Common myeloid progenitor, CD34-positive (primary cell): Measurements from ENCODE around the gene S1PR5.

ENCODE experiments used
- CTCF ChIA-PET: fragments of 350-600 bp; sonication (Branson Sonifier 250); formaldehyde crosslinking; loops from one replicate; lab custom pipeline; 2021; ENCODE audit warnings: antibody characterized with exemption; lab: Charles Lee
- POLR2A ChIA-PET: fragments of 350-600 bp; sonication (Branson Sonifier 250); formaldehyde crosslinking; loops from one replicate; lab custom pipeline; 2021; ENCODE audit warnings: antibody characterized with exemption; lab: Charles Lee
- DNase-seq, 3 donors: peaks; one replicate each; pipeline versions ENCODE4 v3.0.0 to v3.0.0-alpha.2; 2013
- H3K27ac ChIP-seq, 2 experiments: 1 replicate in 1 of 2; 2 replicates in 1 of 2; pipeline ENCODE4 v1.7.0; 2013; ENCODE audit warnings: inconsistent platforms in 2 of 2, low read length in 2 of 2, mild to moderate bottlenecking in 2 of 2, low read depth in 1 of 2, moderate library complexity in 1 of 2; ENCODE audit not compliant: severe bottlenecking in 2 of 2, insufficient read depth in 1 of 2, poor library complexity in 1 of 2
- H3K27me3 ChIP-seq, 5 experiments: replicated peaks in 2 of 5; 1 replicate in 3 of 5; 2 replicates in 2 of 5; pipeline versions ENCODE4 v1.6.1 to v1.7.0; 2013; ENCODE audit warnings: low read length in 4 of 5, mild to moderate bottlenecking in 2 of 5, moderate library complexity in 2 of 5, inconsistent platforms in 1 of 5; ENCODE audit not compliant: insufficient read depth in 5 of 5, control insufficient read depth in 4 of 5
- H3K36me3 ChIP-seq, 4 experiments: 1 replicate in 2 of 4; 2 replicates in 2 of 4; pipeline versions ENCODE4 v1.6.1 to v1.7.0; 2013; ENCODE audit warnings: low read length in 3 of 4, control low read depth in 1 of 4, mild to moderate bottlenecking in 1 of 4; ENCODE audit not compliant: control insufficient read depth in 4 of 4, insufficient read depth in 4 of 4
- H3K4me1 ChIP-seq, 4 experiments: 1 replicate in 3 of 4; 2 replicates in 1 of 4; pipeline versions ENCODE4 v1.6.1 to v1.7.1; 2013; ENCODE audit warnings: low read length in 3 of 4, mild to moderate bottlenecking in 3 of 4, control low read depth in 1 of 4, inconsistent platforms in 1 of 4, moderate library complexity in 1 of 4; ENCODE audit not compliant: control insufficient read depth in 4 of 4, insufficient read depth in 4 of 4; ENCODE audit errors: control extremely low read depth in 1 of 4
- H3K4me3 ChIP-seq, 7 experiments: 1 replicate in 4 of 7; 2 replicates in 3 of 7; pipeline versions ENCODE4 v1.5.1 to v1.7.0; 2013; ENCODE audit warnings: mild to moderate bottlenecking in 7 of 7, low read length in 6 of 7, moderate library complexity in 6 of 7, inconsistent platforms in 2 of 7, low read depth in 2 of 7, control low read depth in 1 of 7; ENCODE audit not compliant: insufficient read depth in 4 of 7, control insufficient read depth in 1 of 7; ENCODE audit errors: extremely low read depth in 1 of 7
- H3K9me3 ChIP-seq, 5 experiments: 1 replicate in 4 of 5; 2 replicates in 1 of 5; pipeline versions ENCODE4 v1.6.1 to v1.7.1; 2013; ENCODE audit warnings: low read length in 4 of 5, mild to moderate bottlenecking in 2 of 5, inconsistent platforms in 1 of 5, low read depth in 1 of 5, moderate library complexity in 1 of 5; ENCODE audit not compliant: control insufficient read depth in 4 of 5, insufficient read depth in 2 of 5; ENCODE audit errors: control extremely low read depth in 1 of 5
- WGBS: methylation state at CpG from one replicate; pipeline ENCODE4 v1.1.5; 2013; ENCODE audit not compliant: insufficient coverage; 5-methylcytosine and 5-hydroxymethylcytosine counted together

Gene S1PR5

GRCh38 chr19:10467104-10467706 is 50.0 kb downstream of the S1PR5 start:
- no peak overlapping the region for H3K27ac ChIP-seq
- DNase-seq, result no peak
- peaks cover 0 to 5% (median 0%) of the 10 kb centered on the region in 5 experiments for H3K27me3 ChIP-seq
- no peak overlapping the region for H3K4me3 ChIP-seq
- H3K36me3 ChIP-seq, result peaks cover 0 to 4% (median 0%) of the 10 kb centered on the region in 4 experiments
- WGBS, result 92% methylated on average over 13 of the region's 20 CpGs
- H3K9me3 ChIP-seq, result no peaks in the 10 kb centered on the region
- CTCF ChIA-PET, result interaction anchor here (1.0 to 1.4 kb wide), 3 partner anchors 10 to 62 kb away, joined by 3 to 5 read pairs (median 5); no protein-coding TSS in a partner anchor
- H3K4me1 ChIP-seq, result no peaks in the 10 kb centered on the region
- POLR2A ChIA-PET, result interaction anchor here (0.6 kb wide), 1 partner anchor 9 kb away, joined by 3 read pairs; no protein-coding TSS in a partner anchor

GRCh38 chr19:10464456-10464855 is 52.8 kb downstream of the S1PR5 start:
- H3K27ac ChIP-seq, result no peak overlapping the region
- no peak for DNase-seq
- peaks cover 0 to 10% (median 8%) of the 10 kb centered on the region in 4 experiments for H3K4me1 ChIP-seq
- no peaks in the 10 kb centered on the region for H3K9me3 ChIP-seq
- peaks cover 0 to 4% (median 0%) of the 10 kb centered on the region in 4 experiments for H3K36me3 ChIP-seq
- CTCF ChIA-PET, result interaction anchor here (1.1 to 1.4 kb wide), 2 partner anchors 14 to 27 kb away, joined by 3 read pairs; no protein-coding TSS in a partner anchor
- POLR2A ChIA-PET, result no interaction called here
- no peak overlapping the region for H3K4me3 ChIP-seq
- 94% methylated on average over 4 of the region's 5 CpGs for WGBS
- H3K27me3 ChIP-seq, result peaks cover 0 to 4% (median 0%) of the 10 kb centered on the region in 5 experiments
